ENCODE measurements around the gene SLC6A3.

SLC6A3 gene

DNA sequence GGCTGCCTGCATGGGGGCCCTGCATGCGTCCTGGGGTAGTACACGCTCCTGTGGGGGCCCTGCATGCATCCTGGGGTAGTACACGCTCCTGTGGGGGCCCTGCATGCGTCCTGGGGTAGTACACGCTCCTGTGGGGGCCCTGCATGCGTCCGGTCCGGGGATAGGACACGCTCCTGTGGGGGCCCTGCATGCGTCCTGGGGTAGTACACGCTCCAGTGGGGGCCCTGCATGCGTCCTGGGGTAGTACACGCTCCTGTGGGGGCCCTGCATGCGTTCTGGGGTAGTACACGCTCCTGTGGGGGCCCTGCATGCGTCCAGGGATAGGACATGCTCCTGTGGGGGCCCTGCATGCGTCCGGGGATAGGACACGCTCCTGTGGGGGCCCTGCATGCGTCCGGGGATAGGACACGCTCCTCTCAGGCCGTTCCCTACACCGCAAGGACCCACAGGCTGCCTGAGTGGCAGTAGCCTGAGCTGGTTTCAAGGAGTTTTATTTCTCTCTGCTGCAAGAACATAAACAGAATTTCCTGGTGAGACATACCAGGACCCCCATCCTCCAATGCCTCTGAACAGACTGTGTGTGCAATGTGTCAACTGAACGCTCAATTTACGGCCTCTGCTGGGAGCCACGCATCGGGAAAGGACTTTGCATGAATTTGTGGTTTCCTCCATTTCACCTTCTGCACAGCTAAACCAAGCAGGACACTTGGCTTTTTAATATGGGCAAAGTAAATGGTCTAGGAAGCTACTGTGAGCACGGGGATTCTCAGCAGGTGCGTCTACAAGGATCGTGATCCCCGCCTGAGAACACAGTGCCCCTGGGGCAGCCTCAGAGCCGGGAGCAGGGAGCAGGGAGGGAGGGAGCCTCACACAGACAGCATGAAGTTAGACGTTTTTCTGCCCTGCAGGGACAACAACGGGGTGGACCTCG lies 51.4 kb downstream of the SLC6A3 start:
- DNase-seq (ENCODE audit: extremely low spot score, insufficient read length, low read depth) (no peak), FAIRE-seq (no peak)

DNA sequence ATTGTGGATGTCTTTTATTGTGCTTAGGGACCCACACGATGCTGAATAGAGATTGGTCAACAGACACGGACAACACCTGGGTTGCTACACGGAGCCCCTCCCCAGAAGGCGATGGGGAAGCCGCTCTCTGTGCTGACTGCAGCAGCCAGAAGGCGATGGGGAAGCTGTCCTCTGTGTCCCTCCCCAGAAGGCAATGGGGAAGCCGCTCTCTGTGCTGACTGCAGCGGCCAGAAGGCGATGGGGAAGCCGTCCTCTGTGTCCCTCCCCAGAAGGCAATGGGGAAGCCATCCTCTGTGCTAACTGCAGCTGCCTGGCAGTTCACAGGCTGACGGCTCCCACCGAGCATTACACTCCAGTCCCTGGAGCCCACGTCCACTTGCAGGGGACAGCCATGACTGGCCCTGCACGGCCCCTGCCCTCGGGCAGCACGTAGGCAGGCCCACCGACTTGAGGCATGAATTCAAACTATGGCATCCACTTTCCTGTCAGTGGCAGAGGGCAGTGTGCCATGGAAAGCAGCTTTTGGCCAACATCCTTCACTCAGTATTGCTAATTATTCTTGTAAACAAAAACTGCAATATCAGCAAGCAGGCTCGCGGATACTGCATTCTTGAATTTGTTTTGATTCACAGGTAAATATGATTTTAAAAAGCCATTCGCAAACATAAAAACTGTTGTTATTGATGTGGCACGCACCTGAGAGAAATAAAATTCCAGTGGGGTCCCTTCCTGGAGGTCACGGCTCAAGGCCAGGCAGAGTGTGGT lies 52.3 kb downstream of the SLC6A3 start:
- DNase-seq (ENCODE audit: extremely low spot score, insufficient read length, low read depth) = no peak
- no peak for FAIRE-seq

DNA sequence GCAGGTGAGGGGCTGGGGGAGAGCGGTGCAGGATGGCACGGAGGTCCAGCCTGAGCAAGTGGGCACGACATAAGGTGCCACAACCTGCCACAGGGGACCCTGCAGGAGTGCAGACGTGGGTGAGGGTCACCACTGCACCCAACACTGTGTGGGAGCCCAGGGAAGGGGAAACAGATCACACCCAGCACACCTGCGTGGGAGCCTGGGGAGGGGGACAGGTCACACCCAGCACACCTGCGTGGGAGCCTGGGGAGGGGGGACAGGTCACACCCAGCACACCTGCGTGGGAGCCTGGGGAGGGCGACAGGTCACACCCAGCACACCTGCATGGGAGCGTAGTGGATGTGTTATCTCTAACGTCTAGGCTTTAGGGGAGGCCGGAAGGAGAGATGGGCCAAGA lies 53.0 kb downstream of the SLC6A3 start:
- no peak for FAIRE-seq
- no peak for DNase-seq (ENCODE audit: extremely low spot score, insufficient read length, low read depth)

DNA sequence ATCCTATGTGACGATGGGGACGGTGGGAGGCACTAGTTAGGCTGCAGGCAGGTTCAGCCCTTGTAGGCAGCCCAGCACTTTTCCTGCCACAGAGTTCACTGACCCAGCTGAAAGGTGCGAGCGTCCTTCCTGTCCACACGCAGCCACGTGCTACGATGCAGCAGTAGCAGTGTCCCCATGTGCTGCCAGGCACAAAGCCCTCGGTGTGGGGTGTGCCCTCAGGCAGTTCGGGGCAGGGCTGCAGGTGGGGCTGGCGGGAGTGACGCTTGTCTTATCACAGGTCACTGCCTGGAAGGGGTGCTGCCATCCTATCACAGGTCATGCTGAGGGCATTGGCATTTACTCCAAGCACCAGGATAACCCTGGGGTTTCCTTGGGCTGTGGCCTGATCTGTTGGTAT lies 53.5 kb downstream of the SLC6A3 start:
- FAIRE-seq (no peak), DNase-seq (ENCODE audit: extremely low spot score, insufficient read length, low read depth) (no peak)

DNA sequence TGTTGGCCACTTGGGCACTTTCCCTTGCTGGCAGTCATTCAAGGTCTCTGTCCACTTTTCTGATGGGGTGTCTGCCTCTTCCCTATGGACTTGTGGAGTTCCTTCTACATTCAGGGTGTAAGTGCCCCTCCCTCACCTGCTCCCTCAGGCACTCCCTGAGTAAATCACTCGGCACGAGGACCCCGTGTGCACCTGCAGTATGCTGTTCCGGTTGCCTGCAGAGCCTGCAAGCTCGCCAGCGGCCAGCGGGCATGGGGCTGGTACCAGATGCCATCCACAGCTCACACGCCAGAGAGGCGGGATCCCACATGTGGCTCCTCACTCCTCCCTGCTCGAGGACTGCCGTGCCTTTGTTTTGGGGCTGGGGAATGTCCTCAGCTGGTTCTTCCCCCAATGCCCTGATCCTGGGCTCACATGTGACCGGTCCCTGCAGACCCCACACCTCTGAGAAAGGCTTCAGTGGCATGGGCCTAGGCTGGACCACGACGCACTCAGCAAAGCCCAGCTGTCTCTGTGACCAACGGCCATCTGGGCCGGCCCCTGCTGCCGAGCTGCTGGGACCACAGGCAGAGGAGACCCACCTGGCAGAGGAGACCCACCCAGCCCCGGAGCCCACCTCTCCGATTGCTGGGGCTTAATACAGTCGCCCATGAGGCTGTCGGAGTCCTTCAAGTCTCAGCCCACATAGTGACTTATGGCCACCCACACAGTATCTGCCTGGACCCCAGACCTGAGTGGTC lies 54.2 kb downstream of the SLC6A3 start:
- FAIRE-seq (no peak), DNase-seq (ENCODE audit: extremely low spot score, insufficient read length, low read depth) (no peak)

DNA sequence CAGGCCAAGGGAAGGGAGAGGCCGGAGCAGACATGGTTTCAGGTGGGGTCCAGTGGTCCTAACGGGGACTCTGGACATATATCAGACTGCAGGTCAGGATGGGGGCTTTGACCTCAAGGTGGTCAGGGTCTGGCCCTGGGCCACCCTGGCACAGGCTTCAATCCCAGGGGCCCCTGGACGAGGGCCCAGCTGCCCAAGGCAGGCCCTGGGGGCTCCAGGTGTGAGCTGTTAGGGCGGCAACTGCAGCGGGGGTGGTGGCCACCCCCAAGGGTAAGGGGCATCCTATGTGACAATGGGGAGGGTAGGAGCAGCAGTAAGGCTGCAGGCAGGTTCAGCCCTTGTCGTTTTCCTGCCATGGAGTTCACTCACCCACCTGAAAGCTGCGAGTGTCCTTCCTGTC lies 54.9 kb downstream of the SLC6A3 start:
- DNase-seq (ENCODE audit: extremely low spot score, insufficient read length, low read depth) (no peak), FAIRE-seq (no peak)

DNA sequence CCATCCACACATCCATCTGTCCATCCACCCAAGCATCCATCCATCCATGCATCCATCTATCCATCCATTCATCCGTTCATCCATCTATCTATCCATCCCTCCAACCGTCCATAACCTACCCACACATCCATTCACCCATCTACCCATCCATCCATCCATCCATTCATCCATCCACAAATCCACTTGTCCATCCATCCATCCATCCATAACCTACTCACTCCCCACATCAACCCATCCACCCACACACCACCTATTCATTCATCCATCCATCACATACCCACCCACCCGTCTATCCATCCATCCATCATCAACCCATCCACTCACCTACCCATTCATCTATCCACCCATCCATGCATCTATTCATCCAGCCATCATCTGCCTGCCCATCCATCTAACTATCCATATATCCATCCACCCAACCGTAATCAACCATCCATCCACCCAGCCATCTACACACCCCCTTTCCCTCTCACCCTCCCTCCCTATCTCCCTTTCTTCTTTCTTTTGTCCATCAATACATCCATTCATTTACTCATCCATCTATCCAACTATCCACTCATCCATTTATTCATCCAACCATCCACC lies 56.8 kb downstream of the SLC6A3 start:
- no peak for FAIRE-seq
- DNase-seq (ENCODE audit: extremely low spot score, insufficient read length, low read depth) = no peak

DNA sequence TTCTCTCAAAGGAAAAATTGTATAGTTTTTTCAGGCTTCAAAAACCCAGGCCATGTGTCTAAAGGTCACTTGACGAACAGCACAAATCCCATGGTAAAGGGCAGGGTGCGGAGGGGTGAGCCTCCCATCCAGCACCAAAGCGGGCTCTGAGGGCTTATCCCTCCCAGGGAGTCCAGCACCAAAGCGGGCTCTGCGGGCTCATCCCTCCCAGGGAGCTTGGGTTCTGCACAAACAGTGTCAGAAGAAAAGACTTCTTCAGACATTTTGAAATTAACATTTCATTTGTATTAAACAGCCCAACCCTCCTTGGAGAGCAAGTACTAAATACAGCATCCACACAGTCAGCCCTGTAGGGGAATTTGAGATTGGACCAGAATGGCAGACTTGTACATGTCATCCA lies 57.4 kb downstream of the SLC6A3 start:
- no peak for FAIRE-seq
- no peak for DNase-seq (ENCODE audit: extremely low spot score, insufficient read length, low read depth)

DNA sequence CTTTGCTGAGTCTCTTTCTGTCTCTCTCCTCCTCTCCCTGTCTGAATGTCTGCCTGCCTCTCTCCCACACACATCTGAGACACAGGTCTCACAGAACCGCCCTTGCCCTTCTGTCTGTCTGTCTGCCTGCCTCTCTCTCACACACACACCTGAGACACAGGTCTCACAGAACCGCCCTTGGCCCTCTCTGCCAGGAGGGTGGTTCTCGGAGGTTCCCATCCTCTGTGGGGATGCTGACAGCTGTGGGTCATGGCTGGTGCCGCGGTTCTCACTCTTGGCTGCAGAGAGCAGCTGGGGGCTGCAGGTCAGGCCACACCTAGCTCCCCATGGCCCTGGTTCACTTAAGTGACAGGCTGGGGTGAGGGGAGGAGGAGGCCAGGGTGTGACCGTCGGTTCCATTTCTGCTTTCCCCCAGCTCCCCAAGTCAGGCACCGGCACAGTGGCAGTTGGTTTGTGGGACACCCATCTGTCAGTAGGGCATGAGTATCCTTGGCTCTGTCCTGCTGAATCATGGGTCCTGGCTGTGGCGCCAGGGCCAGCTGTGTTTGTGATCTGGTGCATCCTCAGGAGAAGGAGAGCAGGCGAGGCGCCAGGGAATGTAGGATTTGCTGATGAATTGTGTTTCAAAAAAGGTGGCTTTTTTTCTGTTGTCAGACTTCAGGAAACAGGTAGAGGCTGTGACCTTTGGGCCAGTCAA lies 58.0 kb downstream of the SLC6A3 start:
- DNase-seq (ENCODE audit: extremely low spot score, insufficient read length, low read depth) (no peak), FAIRE-seq (no peak)

DNA sequence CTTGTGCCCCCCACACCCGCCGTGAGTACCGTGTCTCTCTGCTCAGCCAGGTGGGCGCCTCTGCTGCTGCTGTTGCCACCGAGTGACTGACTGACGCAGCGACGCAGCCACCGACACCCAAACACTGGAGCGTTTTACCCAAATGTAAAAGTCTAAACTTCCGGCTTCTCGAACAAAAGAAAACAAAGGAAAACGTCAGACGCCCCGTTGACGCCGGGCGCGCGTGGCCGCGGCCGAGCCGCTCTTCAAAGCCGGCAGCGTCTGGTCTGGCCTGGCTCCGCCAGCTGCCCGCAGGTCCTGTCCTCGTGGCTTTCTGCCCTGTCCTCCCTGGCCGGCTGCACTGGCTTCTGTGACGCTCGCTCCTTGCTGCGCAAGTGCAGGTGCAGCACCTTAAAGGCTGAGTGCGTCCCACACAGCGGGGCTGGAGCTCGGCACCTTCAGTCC lies 58.9 kb downstream of the SLC6A3 start:
- FAIRE-seq (peak; percentile 29), DNase-seq (ENCODE audit: extremely low spot score, insufficient read length, low read depth) (peak; percentile 44)

DNA sequence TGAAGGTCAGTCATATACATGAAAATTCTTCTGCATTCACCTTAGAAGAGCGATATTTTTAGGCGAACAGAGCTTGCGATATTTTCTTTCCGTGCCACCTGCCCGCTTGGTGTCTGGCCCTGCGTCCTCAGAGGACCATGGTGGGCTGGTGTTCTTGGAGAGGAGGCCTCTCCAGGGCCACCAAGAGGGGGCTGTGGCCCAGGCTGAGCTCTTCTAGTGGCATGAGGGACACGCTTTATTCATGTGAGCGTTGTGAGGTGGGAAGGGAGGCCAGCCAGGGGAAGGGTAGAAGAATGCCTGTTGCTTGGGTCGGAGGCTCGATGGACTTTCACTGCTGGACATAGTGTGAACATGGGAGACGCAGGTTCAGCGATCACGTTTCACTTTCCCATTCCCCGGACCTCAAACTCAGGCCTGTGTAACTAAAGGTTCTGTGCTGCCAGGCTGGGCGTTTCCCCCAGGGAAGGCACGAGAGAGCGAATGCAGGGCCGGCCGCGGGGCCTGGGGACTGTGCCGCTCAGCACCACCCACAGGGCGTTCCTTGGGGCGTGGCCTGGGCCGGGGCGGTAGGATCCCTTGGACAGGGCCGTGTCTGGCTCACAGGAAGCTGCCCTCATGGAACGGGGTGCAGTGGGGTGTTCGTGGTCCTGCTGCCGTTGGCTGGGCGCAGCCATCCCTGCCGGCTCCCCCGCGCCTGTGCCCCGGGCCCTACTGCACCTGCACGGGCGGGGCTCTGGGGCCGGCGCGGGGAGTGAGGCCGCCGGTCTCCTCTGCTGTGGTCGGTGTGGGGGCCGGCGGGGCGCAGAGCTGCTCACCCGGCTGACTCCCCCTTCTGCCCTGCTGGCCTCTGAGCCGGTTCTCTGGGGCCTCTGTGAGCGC lies 59.6 kb downstream of the SLC6A3 start:
- peak; percentile 66 for DNase-seq (ENCODE audit: extremely low spot score, insufficient read length, low read depth)
- FAIRE-seq = peak; percentile 83

DNA sequence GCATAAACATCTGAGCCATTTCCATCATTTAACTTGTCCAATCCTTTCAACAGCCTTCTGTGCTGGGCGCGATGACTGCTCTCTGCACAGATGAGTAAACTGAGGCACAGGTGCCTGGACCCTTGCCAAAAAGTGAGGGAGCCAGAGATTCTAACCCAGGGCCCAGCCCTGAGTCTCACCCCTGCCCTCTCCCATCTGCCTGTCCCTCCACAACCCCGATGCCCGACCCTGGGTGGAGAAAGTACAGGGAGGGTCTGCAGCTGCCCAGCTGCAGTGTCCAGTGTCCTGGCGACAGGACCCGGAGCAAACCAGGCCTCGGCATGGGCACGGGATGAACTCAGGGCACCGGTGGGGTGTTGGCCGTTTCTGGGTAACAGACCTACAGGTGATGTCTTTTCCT lies 60.7 kb downstream of the SLC6A3 start:
- DNase-seq (ENCODE audit: extremely low spot score, insufficient read length, low read depth) (no peak), FAIRE-seq (no peak)

DNA sequence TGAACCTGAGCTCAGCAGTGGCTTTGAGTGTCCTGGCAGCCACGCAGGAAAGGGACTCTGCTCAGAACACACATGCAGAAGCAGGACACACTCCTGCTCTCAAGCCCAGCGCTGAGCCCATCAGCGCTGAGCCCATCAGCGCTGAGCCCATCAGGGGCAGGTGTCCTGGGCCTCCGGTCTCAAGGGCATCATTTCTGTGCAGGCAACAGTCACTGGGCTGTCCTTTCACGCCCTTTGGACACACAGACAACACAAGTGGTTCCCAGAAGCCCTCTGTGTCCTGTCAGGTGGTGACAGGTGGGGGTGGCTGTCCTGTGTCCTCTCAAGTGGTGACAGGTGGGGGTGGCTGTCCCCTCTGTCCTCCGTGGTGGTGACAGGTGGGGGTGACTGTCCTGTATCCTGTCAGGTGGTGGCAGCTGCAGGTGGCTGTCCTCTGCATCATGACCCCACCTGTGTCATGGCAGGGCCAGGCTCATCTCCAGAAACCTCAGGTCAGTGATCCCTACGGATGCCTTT lies 61.3 kb downstream of the SLC6A3 start:
- FAIRE-seq (no peak), DNase-seq (ENCODE audit: extremely low spot score, insufficient read length, low read depth) (no peak)

DNA sequence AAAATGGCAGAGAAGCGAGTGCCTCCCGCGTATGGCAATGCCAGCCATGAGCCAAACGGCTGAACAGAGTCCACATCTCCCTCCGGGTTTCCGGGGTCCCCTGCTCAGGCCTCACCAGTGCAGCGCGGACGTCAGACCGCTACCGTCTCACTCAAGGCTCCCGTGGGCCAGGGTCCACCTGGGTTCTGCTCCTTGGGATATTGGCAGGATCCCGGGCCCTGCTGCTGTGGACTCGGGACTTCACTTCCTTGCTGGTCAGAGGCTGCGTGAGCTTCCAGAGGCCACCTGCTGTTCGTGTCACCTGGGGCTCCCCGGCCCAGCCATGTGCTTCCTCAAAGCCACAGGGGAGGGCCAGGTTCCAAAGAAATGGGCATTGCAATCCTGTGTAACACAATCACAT lies 61.9 kb downstream of the SLC6A3 start:
- DNase-seq (ENCODE audit: extremely low spot score, insufficient read length, low read depth) (no peak), FAIRE-seq (no peak)

DNA sequence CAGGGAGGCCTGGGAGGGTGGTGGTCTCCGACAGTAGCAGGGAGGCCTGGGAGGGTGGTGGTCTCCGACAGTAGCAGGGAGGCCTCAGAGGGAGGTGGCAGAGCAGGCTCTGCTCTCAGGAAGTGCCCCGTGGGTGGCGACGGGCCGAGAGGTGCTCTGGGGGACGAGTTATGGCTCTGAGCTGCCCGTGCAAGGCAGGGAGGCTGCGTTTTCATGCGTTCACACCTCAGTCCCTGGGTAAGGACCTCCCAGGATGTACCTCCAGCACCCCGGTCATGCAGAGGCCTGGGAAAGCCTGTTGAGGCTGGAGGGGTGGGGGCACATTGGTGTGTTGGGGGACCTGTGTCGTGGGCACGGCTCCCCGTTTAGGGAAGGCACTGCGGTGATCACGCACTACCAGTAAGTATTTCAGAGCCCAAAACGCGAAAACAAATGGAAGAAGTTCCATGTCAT lies 63.0 kb downstream of the SLC6A3 start:
- DNase-seq (ENCODE audit: extremely low spot score, insufficient read length, low read depth) (no peak), FAIRE-seq (no peak)

DNA sequence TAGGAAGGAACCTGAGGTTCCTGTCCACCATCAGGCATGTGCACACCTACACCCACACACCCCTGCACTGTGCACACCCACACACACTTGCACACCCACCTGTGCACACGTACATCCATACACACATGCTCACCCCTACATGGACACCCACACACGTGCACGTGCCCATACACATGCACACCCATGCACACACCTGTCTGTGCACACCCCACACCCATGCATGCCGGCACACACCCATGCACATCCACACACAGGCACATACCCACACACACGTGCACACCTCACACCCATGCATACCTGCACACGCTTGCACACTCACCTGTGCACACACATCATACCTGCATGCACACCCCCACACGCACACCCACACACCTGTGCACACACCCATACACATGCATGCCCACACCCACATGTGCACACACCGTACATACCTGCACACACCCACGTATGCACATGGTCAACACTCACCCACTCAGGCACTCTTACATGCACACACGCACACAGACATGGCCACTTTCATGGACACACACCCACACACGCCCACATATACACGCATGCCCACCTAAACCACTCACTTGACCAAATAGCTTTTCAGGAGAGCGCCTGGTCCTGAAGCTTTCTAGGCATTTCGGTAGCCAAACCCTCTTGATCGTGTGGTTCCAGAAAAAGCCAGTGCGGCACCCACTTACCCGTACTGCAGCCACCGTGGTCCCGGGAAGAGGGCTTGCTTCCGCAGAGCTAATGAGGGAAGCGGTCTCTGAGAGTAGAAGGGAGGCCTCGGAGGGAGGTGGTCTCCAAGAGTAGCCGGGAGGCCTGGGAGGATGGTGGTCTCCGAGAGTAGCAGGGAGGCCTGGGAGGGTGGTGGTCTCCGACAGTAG lies 63.6 kb downstream of the SLC6A3 start:
- FAIRE-seq (no peak), DNase-seq (ENCODE audit: extremely low spot score, insufficient read length, low read depth) (no peak)

DNA sequence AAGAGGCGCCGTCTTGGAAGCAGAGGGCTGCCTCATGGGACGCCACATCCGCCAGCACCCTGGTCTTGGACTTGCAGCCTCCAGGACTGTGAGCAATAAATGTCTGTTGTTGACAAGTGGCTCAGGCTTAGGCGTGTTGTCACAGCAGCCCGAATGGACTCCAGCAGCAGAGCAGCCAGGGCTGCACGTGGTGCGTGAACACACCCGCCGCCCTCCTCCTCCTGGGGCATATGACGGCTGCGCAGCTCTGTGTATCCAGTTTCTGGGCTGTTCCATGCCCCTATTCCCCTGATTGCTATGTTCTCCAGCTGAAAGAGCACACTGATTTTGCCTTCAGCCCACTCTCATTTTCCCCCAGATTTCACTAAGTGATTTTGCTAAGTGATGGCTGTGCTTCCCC lies 64.3 kb downstream of the SLC6A3 start:
- FAIRE-seq = no peak
- no peak for DNase-seq (ENCODE audit: extremely low spot score, insufficient read length, low read depth)

All from GM18507 (cell line).